Heart right ventricle (tissue), 16 donors: ENCODE results near the gene SHROOM2. TPM values are rescaled to one million over a fixed set of nuclear protein-coding genes. Genes with fewer than 3 reads are reported as not detected.

Source experiments
- ATAC-seq, 8 donors: fragments of 200-7000 bp; cut with Tn5 transposase; one replicate each; pipeline ENCODE4 v1.9.1; 2020; ENCODE audit warnings: mild to moderate bottlenecking in 8 of 8, moderate library complexity in 8 of 8, moderate number of reproducible peaks in 1 of 8
- DNase-seq, 2 donors: peaks; one replicate each; pipeline ENCODE4 v3.0.0-alpha.2; 2020
- H3K27ac ChIP-seq, 10 donors: fragments of 200-600 bp; sonication (generic) in 2 of 10; one replicate each; pipeline versions ENCODE4 v1.5.0 to v1.8.0; 2020 to 2022; ENCODE audit warnings: mild to moderate bottlenecking in 3 of 10
- H3K27me3 ChIP-seq, 7 donors: fragments of 200-600 bp; one replicate each; pipeline ENCODE4 v1.8.0; 2021 to 2022; ENCODE audit warnings: mild to moderate bottlenecking in 2 of 7
- H3K36me3 ChIP-seq, 9 donors: fragments of 200-600 bp; sonication (generic) in 1 of 9; one replicate each; pipeline versions ENCODE4 v1.5.0 to v1.8.0; 2020 to 2022; ENCODE audit warnings: mild to moderate bottlenecking in 2 of 9
- H3K4me1 ChIP-seq, 9 donors: fragments of 200-600 bp; sonication (generic) in 1 of 9; one replicate each; pipeline versions ENCODE4 v1.5.0 to v1.8.0; 2020 to 2022; ENCODE audit warnings: mild to moderate bottlenecking in 4 of 9
- H3K4me3 ChIP-seq, 10 donors: fragments of 200-600 bp; sonication (generic) in 2 of 10; one replicate each; pipeline versions ENCODE4 v1.5.0 to v1.8.0; 2020 to 2022; ENCODE audit warnings: mild to moderate bottlenecking in 7 of 10, moderate library complexity in 2 of 10
- H3K9me3 ChIP-seq, 11 donors: fragments of 200-600 bp in 10 of 11; sonication (generic) in 2 of 11; one replicate each; pipeline versions ENCODE4 v1.5.0 to v1.8.0; 2013 to 2022; ENCODE audit warnings: mild to moderate bottlenecking in 2 of 11, control low read depth in 1 of 11, moderate library complexity in 1 of 11
- WGBS, 2 donors: extraction: QIAGEN DNeasy Blood & Tissue Kit; methylation state at CpG; one replicate each; pipeline ENCODE4 v1.1.7; 2013; ENCODE audit warnings: inconsistent platforms in 1 of 2; 5-methylcytosine and 5-hydroxymethylcytosine counted together
- intact Hi-C, 10 donors: fragments of 100-400 bp; cut with DNase I; formaldehyde crosslinking; loops; one replicate each; pipeline versions ENCODE4 v1.11.1 to v1.14.2; 2022
- polyA plus RNA-seq, 2 donors: library from polyadenylated mRNA; stranded (reverse); fragments of 200-250 nt; gene quantifications; one replicate each; pipeline ENCODE4 v1.2.3, GENCODE V29; 2013
- total RNA-seq, 10 donors: library from RNA; stranded (reverse); fragmentation: NEBNext Ultra II Directional in 3 of 10; extraction: Animal tissue kit (Norgen Biotek cat#: 25700) in 3 of 10; gene quantifications; one replicate each; pipeline versions ENCODE4 v1.2.1 to v1.2.4, GENCODE V29; 2021 to 2023
- TF ChIP-seq, protein P1 (sequence below), 9 donors: fragments of 200-600 bp; sonication (generic) in 2 of 9; IDR thresholded peaks; one replicate each; pipeline versions ENCODE4 v1.5.0 to v1.8.0; 2021 to 2022; ENCODE audit warnings: antibody characterized with exemption in 9 of 9, mild to moderate bottlenecking in 5 of 9, moderate library complexity in 1 of 9
- donor health status: Arrhythmogenic right ventricular cardiomyopathy.
- donor health status: ischemic (EF 13 %, LVEDD 7.1; RV severe dilation, severe dysfunction).
- donor health status: healthy with polysubstance abuse.
- donor health status: DM: no; HTN: yes; CAD: no.
- donor health status: DM: no; HTN: no; CAD: no.
- donor health status: ischemic (EF 25% LVEDD 6.9; RV normal size, moderate dysfunction).
- donor health status: ischemic (EF 25% LVEDD 5.7; RV mildly dilated, moderate dysfunction).
- donor health status: healthy.
- donor health status: DM: yes; HTN: yes; CAD: no.
- donor health status: Ischemic cardiomyopathy.
- donor health status: ischemic (EF 35%, LVEDD 5.7; RV mildly dilated, moderate dysfunction).
- donor health status: nonischemic (EF 11% LVEDD 7.7; RV severe dilation, severe dysfunction).
- donor health status: DM: yes; HTN: yes; CAD: no.
- donor health status: PGD.
- donor health status: ischemic (EF 29% LVEDD 5.4; RV normal size, mild dysfunction).
- donor health status: nonischemic (EF 23%, LVEDD 6.1; RV moderate dilation, normal function).

Gene SHROOM2
- total and polyA plus RNA-seq, 12 donors: 0.13 to 1.7 (median 0.44) TPM

DNA sequence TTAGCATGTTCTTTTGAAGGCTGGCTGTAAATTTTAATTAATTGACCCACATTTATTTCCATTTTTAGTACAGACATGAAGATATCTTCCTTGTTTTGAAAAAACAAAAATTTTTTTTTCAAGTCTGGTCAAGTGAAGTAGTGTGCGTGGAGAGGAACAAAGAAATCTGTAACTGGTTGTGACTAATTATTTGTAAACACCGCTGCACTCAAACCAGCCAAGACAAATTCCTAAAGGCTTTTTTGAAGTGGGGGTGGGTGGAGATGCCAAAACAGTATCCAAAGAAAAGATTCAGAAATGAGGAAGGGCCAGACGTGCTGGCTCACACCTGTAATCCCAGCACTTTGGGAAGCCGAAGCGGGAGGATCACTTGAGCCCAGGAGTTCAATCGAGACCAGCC lies 88.3 kb downstream of the SHROOM2 start:
- Histone ChIP-seq H3K9me3 (no peaks in the 10 kb centered on the region), H3K36me3 (no peaks in the 10 kb centered on the region), H3K4me3 (no peak overlapping the region), H3K4me1 (no peaks in the 10 kb centered on the region), H3K27me3 (peaks cover 0 to 58% (median 0%) of the 10 kb centered on the region in 7 donors), H3K27ac (no peak overlapping the region)
- TF ChIP-seq, protein P1, sequence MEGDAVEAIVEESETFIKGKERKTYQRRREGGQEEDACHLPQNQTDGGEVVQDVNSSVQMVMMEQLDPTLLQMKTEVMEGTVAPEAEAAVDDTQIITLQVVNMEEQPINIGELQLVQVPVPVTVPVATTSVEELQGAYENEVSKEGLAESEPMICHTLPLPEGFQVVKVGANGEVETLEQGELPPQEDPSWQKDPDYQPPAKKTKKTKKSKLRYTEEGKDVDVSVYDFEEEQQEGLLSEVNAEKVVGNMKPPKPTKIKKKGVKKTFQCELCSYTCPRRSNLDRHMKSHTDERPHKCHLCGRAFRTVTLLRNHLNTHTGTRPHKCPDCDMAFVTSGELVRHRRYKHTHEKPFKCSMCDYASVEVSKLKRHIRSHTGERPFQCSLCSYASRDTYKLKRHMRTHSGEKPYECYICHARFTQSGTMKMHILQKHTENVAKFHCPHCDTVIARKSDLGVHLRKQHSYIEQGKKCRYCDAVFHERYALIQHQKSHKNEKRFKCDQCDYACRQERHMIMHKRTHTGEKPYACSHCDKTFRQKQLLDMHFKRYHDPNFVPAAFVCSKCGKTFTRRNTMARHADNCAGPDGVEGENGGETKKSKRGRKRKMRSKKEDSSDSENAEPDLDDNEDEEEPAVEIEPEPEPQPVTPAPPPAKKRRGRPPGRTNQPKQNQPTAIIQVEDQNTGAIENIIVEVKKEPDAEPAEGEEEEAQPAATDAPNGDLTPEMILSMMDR (IDR thresholded peaks at IDR 0.05): no peak
- ATAC-seq (no peak), DNase-seq (no peak)
- intact Hi-C loops: loop anchor here in 5 of 10 donors (5.0 to 10.0 kb wide), 3 partner anchors 240 to 250 kb away; no protein-coding TSS in a partner anchor
- 88 to 92% methylated on average over 6 of the region's 6 CpGs for WGBS, 2 donors

DNA sequence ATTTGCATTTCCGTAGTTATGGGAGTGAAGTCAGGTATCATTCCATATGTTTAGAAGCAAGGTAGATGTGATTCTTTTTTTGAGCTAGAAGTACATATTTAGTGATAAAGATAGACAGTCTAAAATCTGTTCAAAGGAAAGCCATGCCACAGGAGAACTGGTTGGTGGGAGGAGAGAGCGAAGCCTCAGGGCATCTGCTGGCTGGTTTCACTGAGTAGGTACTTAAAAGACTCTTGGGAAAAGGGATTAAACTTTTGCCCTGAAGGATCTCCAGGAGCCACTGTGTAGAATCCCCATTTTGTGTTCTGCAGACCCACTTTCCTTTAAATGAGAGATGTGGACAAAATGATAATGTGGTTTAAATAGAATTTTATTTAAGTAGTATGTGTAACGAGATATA lies 89.6 kb downstream of the SHROOM2 start:
- no peaks in the 10 kb centered on the region for H3K9me3 ChIP-seq
- no peak overlapping the region for H3K27ac ChIP-seq
- intact Hi-C loops: loop anchor here in 4 of 10 donors (10.0 kb wide), 2 partner anchors 239 to 249 kb away; no protein-coding TSS in a partner anchor
- H3K4me1 ChIP-seq: no peaks in the 10 kb centered on the region
- TF ChIP-seq, protein P1 (IDR thresholded peaks at IDR 0.05): no peak
- DNase-seq: no peak
- H3K4me3 ChIP-seq: no peak overlapping the region
- no peak for ATAC-seq
- H3K27me3 ChIP-seq: peaks cover 0 to 57% (median 0%) of the 10 kb centered on the region in 7 donors
- WGBS, 2 donors: 65 to 66% methylated on average over 3 of the region's 3 CpGs
- H3K36me3 ChIP-seq: no peaks in the 10 kb centered on the region

DNA sequence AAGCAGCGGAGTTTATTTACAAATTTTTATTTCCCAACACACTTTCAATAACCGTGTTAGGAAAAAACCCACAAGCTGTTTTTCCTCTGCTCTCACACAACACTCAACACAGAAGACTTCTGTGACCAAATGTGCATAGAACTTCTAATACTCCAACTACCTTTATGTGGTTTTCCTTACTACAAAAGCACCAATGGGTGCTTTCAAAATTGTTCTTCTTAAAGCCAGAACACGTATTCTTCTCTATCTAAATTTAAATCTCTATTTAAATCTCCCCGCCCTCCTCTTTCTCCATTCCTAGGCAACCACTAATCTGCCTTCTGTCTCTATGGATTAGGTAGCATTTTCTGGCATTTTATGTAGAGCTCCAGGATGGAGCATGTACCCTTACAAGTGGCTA lies 90.0 kb downstream of the SHROOM2 start:
- DNase-seq (no peak), ATAC-seq (no peak)
- H3K4me3 ChIP-seq: no peak overlapping the region
- TF ChIP-seq, protein P1 (IDR thresholded peaks at IDR 0.05): no peak
- no peaks in the 10 kb centered on the region for H3K36me3 ChIP-seq
- intact Hi-C loops: loop anchor here in 4 of 10 donors (10.0 kb wide), 2 partner anchors 239 to 249 kb away; no protein-coding TSS in a partner anchor
- H3K27me3 ChIP-seq: peaks cover 0 to 54% (median 0%) of the 10 kb centered on the region in 7 donors
- no peaks in the 10 kb centered on the region for H3K9me3 ChIP-seq
- no peak overlapping the region for H3K27ac ChIP-seq
- WGBS, 2 donors: 90 to 95% methylated on average over 4 of the region's 4 CpGs
- H3K4me1 ChIP-seq: no peaks in the 10 kb centered on the region

DNA sequence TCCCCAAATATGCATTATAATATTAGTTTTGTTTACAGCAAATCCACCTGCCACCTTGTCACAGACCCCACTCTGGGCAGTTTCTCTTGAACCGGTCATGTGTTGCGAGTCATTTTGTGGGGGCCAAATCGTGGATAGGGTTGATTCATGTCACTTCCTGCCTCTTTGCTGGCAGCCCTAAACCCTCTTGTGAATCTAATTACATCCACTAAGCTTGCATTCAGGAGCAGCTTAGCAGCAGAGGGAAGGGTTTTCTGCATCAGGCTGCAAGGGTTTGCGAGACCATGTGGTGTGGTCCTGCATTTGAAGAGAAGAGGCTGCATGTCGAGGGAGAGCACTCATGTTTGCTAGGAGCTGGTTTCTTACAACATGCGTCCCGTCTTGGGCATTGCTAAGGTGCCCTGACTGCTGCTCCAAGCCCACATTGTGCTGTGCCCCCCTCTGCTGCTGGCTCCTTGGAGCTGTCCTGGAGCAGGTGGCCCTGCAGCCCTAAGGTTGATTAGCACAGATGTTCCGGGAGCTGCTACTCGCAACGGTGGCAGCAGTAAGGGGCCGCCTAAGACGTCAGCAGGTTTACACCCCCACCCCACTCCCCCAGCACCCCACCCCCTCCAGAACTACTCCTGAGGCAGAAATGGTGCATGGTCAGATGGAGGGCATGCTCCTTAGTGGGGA lies 92.1 kb downstream of the SHROOM2 start:
- intact Hi-C loops: loop anchor here in 4 of 10 donors (10.0 kb wide), 2 partner anchors 237 to 247 kb away; no protein-coding TSS in a partner anchor
- Histone ChIP-seq H3K4me3 (no peak overlapping the region), H3K4me1 (peaks cover 0 to 9% (median 0%) of the 10 kb centered on the region in 9 donors), H3K36me3 (no peaks in the 10 kb centered on the region), H3K27ac (no peak overlapping the region), H3K27me3 (peaks cover 0 to 39% (median 0%) of the 10 kb centered on the region in 7 donors), H3K9me3 (no peaks in the 10 kb centered on the region)
- WGBS, 2 donors: 75 to 78% methylated on average over 10 to 12 of the region's 12 CpGs
- no peak for ATAC-seq
- DNase-seq: no peak
- TF ChIP-seq, protein P1 (IDR thresholded peaks at IDR 0.05): no peak
